A549 (cell line): ENCODE results near the gene SPIN1.
"Not testable (repeated sequence)": the region's sequence is repeated elsewhere in the genome, so short reads cannot be mapped to it uniquely, and the experiment has no call there.

ENCODE experiments used
- KDM1A ChIP-seq: fragments of 200-600 bp; sonication (generic); IDR thresholded peaks from 2 replicates; pipeline ENCODE4 v1.6.1; 2016; ENCODE audit warnings: low read depth, mild to moderate bottlenecking
- KDM5A ChIP-seq: fragments of 200-600 bp; sonication (generic); IDR thresholded peaks from 2 replicates; pipeline ENCODE4 v1.6.1; 2016; ENCODE audit warnings: antibody characterized with exemption, mild to moderate bottlenecking
- ZFP36 ChIP-seq: fragments of 450-650 bp; IDR thresholded peaks from 2 replicates; pipeline ENCODE4 v1.6.1; 2014; ENCODE audit warnings: borderline replicate concordance; ENCODE audit not compliant: partially characterized antibody
- ZSCAN20 ChIP-seq: fragments of 250-450 bp; sonication (Bioruptor Pico); IDR thresholded peaks from 2 replicates; pipeline ENCODE4 v1.8.0; 2022; ENCODE audit warnings: mild to moderate bottlenecking, moderate library complexity
- TF ChIP-seq, protein P1 (sequence below): fragments of >200 bp; sonication (Bioruptor Twin); formaldehyde crosslinking; IDR thresholded peaks from 3 replicates; pipeline ENCODE4 v1.5.1; 2016

DNA sequence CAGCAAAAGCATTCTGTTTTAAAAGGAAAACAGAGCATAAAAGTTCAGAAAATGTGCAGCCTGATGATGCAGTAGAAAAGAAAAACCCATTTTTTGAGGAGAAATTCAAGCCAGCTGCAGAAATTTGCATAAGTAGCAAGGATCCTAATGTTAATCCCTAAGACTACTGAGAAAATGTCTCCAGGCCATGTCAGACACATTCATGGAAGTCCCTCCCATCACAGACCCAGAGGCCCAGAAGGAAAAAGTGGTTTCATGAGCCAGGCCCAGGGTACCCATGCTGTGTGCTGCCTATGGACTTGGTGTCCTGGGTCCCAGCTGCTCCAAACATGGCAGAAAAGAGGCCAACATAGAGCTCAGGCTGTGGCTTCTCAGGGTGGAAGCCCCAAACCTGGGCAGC lies 31.0 kb upstream of the SPIN1 start:
- TF ChIP-seq, protein P1, sequence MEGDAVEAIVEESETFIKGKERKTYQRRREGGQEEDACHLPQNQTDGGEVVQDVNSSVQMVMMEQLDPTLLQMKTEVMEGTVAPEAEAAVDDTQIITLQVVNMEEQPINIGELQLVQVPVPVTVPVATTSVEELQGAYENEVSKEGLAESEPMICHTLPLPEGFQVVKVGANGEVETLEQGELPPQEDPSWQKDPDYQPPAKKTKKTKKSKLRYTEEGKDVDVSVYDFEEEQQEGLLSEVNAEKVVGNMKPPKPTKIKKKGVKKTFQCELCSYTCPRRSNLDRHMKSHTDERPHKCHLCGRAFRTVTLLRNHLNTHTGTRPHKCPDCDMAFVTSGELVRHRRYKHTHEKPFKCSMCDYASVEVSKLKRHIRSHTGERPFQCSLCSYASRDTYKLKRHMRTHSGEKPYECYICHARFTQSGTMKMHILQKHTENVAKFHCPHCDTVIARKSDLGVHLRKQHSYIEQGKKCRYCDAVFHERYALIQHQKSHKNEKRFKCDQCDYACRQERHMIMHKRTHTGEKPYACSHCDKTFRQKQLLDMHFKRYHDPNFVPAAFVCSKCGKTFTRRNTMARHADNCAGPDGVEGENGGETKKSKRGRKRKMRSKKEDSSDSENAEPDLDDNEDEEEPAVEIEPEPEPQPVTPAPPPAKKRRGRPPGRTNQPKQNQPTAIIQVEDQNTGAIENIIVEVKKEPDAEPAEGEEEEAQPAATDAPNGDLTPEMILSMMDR = not testable (repeated sequence)
- TF ChIP-seq ZSCAN20 (CRISPR knock-in tag); KDM1A; ZFP36; KDM5A: not testable (repeated sequence)
